Sigmoid colon (tissue), 3 donors: Measurements from ENCODE around the gene CLDN10.

Experiments
- CTCF ChIP-seq, 4 experiments: fragments of 450-650 bp in 3 of 4; fragments of 200-600 bp in 1 of 4; IDR thresholded peaks; one replicate each; pipeline ENCODE4 v1.5.1; 2016 to 2019; ENCODE audit warnings: antibody characterized with exemption in 4 of 4, mild to moderate bottlenecking in 3 of 4, moderate library complexity in 2 of 4
- POLR2A ChIP-seq, 2 donors: fragments of 450-650 bp; IDR thresholded peaks; one replicate each; pipeline ENCODE4 v1.6.1; 2016; ENCODE audit warnings: antibody characterized with exemption in 2 of 2, mild to moderate bottlenecking in 2 of 2, moderate library complexity in 2 of 2

GRCh38 chr13:95512424-95512823, 40.1 kb upstream of the CLDN10 start:
- TF ChIP-seq CTCF (IDR thresholded peaks at IDR 0.05) = no peak
- no peak for TF ChIP-seq POLR2A (IDR thresholded peaks at IDR 0.05)
